ENCODE results near the gene ADH1A. TPM values are rescaled to one million over a fixed set of nuclear protein-coding genes. Genes with fewer than 3 reads are reported as not detected.

ADH1A gene
- total RNA-seq, 1 experiment from 2014 or later: not detected

GRCh38 chr4:99334880-99335279 is 44.1 kb upstream of the ADH1A start:
- Histone ChIP-seq H3K9me3 (ENCODE audit: control insufficient read depth in 1 of 2, insufficient read depth in 1 of 2, low read depth in 1 of 2, low read length in 2 of 2) (no peaks in the 10 kb centered on the region), H3K79me2 (ENCODE audit: insufficient read depth, low read length) (no peaks in the 10 kb centered on the region), H3K27me3 (ENCODE audit: insufficient read depth, low read length) (no peaks in the 10 kb centered on the region), H3K9ac (ENCODE audit: low read length) (no peak overlapping the region), H3K36me3 (ENCODE audit: control insufficient read depth in 1 of 2, insufficient read depth in 2 of 2, low read length in 2 of 2) (no peaks in the 10 kb centered on the region), H3K4me1 (ENCODE audit: control insufficient read depth in 1 of 2, insufficient read depth in 2 of 2, low read length in 2 of 2) (no peaks in the 10 kb centered on the region), H3K4me3 (replicated peaks in 1 of 2; ENCODE audit: low read depth in 1 of 2, low read length in 2 of 2) (no peak overlapping the region), H2AFZ (ENCODE audit: low read depth, low read length, poor library complexity, severe bottlenecking) (no peak overlapping the region), H3K9me2 (ENCODE audit: insufficient read depth) (no peaks in the 10 kb centered on the region), H3K27ac (ENCODE audit: low read depth, low read length) (no peak overlapping the region), H4K20me1 (ENCODE audit: insufficient read depth) (no peaks in the 10 kb centered on the region; the same call in 1 of the 2 replicates), H3K4me2 (ENCODE audit: low read length) (no peak overlapping the region)
- no peak for ATAC-seq
- intact Hi-C loops (cut with micrococcal nuclease): no loop called here
- ChIA-PET CTCF (no interaction called here), RAD21 (ENCODE audit: low non-redundant PET in 1 of 2, low total read pairs in 2 of 2, uncharacterized antibody in 2 of 2, unreplicated experiment in 2 of 2) (no interaction called here), POLR2A (no interaction called here)
- DNase-seq (ENCODE audit: low read depth, low spot score): no peak
- no TSS peak for BruUV-seq (replicated peaks)
- TF ChIP-seq CBX3 (IDR thresholded peaks at IDR 0.05; ENCODE audit: low read depth): no peak
- no peak for TF ChIP-seq FOSL1 (IDR thresholded peaks at IDR 0.05; ENCODE audit: low read depth)
- no peak for TF ChIP-seq CTCF (IDR thresholded peaks at IDR 0.05 in 2 of 3, conservative IDR thresholded peaks at IDR 0.05 in 1 of 3; ENCODE audit: borderline replicate concordance in 1 of 3, insufficient read depth in 1 of 3, low read depth in 2 of 3, low read length in 2 of 3)
- no peak for TF ChIP-seq SRF (IDR thresholded peaks at IDR 0.05; ENCODE audit: low read depth)
- no peak for TF ChIP-seq CEBPB (IDR thresholded peaks at IDR 0.05; ENCODE audit: low read depth)
- TF ChIP-seq POLR2A (IDR thresholded peaks at IDR 0.05; ENCODE audit: borderline replicate concordance, extremely low read depth, insufficient read depth, insufficient read length): no peak

DNA sequence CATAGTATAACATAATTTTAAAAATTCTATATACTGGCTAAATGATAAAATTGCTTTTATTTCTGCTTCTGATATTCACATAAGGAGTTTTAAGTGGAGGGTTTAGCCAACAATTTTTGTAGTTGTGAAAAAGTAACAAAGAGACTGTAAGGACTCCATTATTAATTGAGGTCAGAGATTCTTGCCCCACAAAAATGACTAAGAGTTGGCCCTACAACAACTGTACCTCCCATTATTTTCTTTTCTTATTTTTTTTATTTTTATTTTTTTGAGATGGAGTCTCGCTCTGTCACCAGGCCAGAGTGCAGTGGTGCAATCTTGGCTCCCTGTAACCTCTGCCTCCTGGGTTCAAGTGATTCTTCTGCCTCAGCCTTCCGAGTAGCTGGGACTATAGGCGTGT is 39.9 kb upstream of the ADH1A start:
- Histone ChIP-seq H3K4me2 (ENCODE audit: low read length) (no peak overlapping the region), H3K9ac (ENCODE audit: low read length) (no peak overlapping the region), H3K79me2 (ENCODE audit: insufficient read depth, low read length) (no peaks in the 10 kb centered on the region), H2AFZ (ENCODE audit: low read depth, low read length, poor library complexity, severe bottlenecking) (no peak overlapping the region), H3K4me1 (ENCODE audit: control insufficient read depth in 1 of 2, insufficient read depth in 2 of 2, low read length in 2 of 2) (no peaks in the 10 kb centered on the region), H3K9me2 (ENCODE audit: insufficient read depth) (no peaks in the 10 kb centered on the region), H4K20me1 (ENCODE audit: insufficient read depth) (no peaks in the 10 kb centered on the region; the same call in 1 of the 2 replicates), H3K36me3 (ENCODE audit: control insufficient read depth in 1 of 2, insufficient read depth in 2 of 2, low read length in 2 of 2) (no peaks in the 10 kb centered on the region), H3K27me3 (ENCODE audit: insufficient read depth, low read length) (no peaks in the 10 kb centered on the region), H3K9me3 (ENCODE audit: control insufficient read depth in 1 of 2, insufficient read depth in 1 of 2, low read depth in 1 of 2, low read length in 2 of 2) (no peaks in the 10 kb centered on the region), H3K27ac (ENCODE audit: low read depth, low read length) (no peak overlapping the region), H3K4me3 (replicated peaks in 1 of 2; ENCODE audit: low read depth in 1 of 2, low read length in 2 of 2) (no peak overlapping the region)
- POLR2A ChIA-PET: no interaction called here
- TF ChIP-seq EGR1 (IDR thresholded peaks at IDR 0.05; ENCODE audit: low read depth) (no peak), SRF (IDR thresholded peaks at IDR 0.05; ENCODE audit: low read depth) (no peak), JUND (IDR thresholded peaks at IDR 0.05) (no peak), FOSL1 (IDR thresholded peaks at IDR 0.05; ENCODE audit: low read depth) (no peak), SIN3A (IDR thresholded peaks at IDR 0.05; ENCODE audit: low read depth) (no peak), CTCF (IDR thresholded peaks at IDR 0.05 in 2 of 3, conservative IDR thresholded peaks at IDR 0.05 in 1 of 3; ENCODE audit: borderline replicate concordance in 1 of 3, insufficient read depth in 1 of 3, low read depth in 2 of 3, low read length in 2 of 3) (no peak), ZFX (IDR thresholded peaks at IDR 0.05) (no peak), TCF7L2 (IDR thresholded peaks at IDR 0.05; ENCODE audit: borderline replicate concordance, extremely low read depth, insufficient read depth, insufficient read length) (no peak)
- TF ChIP-seq, protein P1, sequence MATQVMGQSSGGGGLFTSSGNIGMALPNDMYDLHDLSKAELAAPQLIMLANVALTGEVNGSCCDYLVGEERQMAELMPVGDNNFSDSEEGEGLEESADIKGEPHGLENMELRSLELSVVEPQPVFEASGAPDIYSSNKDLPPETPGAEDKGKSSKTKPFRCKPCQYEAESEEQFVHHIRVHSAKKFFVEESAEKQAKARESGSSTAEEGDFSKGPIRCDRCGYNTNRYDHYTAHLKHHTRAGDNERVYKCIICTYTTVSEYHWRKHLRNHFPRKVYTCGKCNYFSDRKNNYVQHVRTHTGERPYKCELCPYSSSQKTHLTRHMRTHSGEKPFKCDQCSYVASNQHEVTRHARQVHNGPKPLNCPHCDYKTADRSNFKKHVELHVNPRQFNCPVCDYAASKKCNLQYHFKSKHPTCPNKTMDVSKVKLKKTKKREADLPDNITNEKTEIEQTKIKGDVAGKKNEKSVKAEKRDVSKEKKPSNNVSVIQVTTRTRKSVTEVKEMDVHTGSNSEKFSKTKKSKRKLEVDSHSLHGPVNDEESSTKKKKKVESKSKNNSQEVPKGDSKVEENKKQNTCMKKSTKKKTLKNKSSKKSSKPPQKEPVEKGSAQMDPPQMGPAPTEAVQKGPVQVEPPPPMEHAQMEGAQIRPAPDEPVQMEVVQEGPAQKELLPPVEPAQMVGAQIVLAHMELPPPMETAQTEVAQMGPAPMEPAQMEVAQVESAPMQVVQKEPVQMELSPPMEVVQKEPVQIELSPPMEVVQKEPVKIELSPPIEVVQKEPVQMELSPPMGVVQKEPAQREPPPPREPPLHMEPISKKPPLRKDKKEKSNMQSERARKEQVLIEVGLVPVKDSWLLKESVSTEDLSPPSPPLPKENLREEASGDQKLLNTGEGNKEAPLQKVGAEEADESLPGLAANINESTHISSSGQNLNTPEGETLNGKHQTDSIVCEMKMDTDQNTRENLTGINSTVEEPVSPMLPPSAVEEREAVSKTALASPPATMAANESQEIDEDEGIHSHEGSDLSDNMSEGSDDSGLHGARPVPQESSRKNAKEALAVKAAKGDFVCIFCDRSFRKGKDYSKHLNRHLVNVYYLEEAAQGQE (IDR thresholded peaks at IDR 0.05; ENCODE audit: low read depth): no peak
- CTCF ChIA-PET: no interaction called here
- intact Hi-C loops (cut with micrococcal nuclease): no loop called here
- RAD21 ChIA-PET (ENCODE audit: low non-redundant PET in 1 of 2, low total read pairs in 2 of 2, uncharacterized antibody in 2 of 2, unreplicated experiment in 2 of 2): no interaction called here
- ATAC-seq (no peak), DNase-seq (ENCODE audit: low read depth, low spot score) (no peak)
- no TSS peak for BruUV-seq (replicated peaks)

All from HCT116 (cell line).